GM10266 (cell line): Measurements from ENCODE around the gene PPL.

Experiments used
- DNase-seq: peaks from one replicate; pipeline ENCODE4 v3.0.0; 2012; ENCODE audit errors: extremely low spot score
- CTCF ChIP-seq: IDR thresholded peaks from 2 replicates; pipeline ENCODE4 v1.5.1; 2012; ENCODE audit warnings: mild to moderate bottlenecking, low read depth; ENCODE audit not compliant: control insufficient read depth, insufficient read depth; ENCODE audit errors: missing control alignments

The PPL gene

GRCh38 chr16:4936991-4937781 is at the start of gene PPL:
Gene PPL, minus strand, starts transcription at chr16:4937148. Its CDS starts 103 bp downstream, at chr16:4937045.
- TF ChIP-seq CTCF, result no peak
- peak; percentile 85 for DNase-seq

- no peak for DNase-seq
- TF ChIP-seq CTCF, result no peak
Observed at GRCh38 chr16:4984174-4984990, 47.4 kb upstream of the PPL start.

- TF ChIP-seq CTCF, result no peak
- no peak for DNase-seq
Observed at GRCh38 chr16:4982056-4982867, 45.3 kb upstream of the PPL start.

- DNase-seq, result no peak
- no peak for TF ChIP-seq CTCF
Observed at GRCh38 chr16:4981473-4981872, 44.5 kb upstream of the PPL start.

GRCh38 chr16:4980691-4981090 is 43.7 kb upstream of the PPL start:
- no peak for DNase-seq
- TF ChIP-seq CTCF, result no peak

- TF ChIP-seq CTCF, result no peak
- no peak for DNase-seq
Observed at GRCh38 chr16:4979736-4980660, 43.0 kb upstream of the PPL start.
